ENCODE measurements around the gene CMKLR1. TPM values are rescaled to one million over a fixed set of nuclear protein-coding genes. Genes with fewer than 3 reads are reported as not detected.

Gene CMKLR1
- polyA plus RNA-seq, 1 experiment = 0.10 TPM

- DNase-seq (ENCODE audit: low read depth) = no peak
- H3K4me3 ChIP-seq (ENCODE audit: low read depth, low read length) = no peak overlapping the region
- no peak for TF ChIP-seq CTCF (IDR thresholded peaks at IDR 0.05; ENCODE audit: insufficient read depth, low read depth, low read length)
- no peaks in the 10 kb centered on the region for H3K36me3 ChIP-seq (ENCODE audit: control insufficient read depth, insufficient read depth, low read length)
- ChIA-PET CTCF (no interaction called here), POLR2A (no interaction called here)
- no peaks in the 10 kb centered on the region; the same call in 1 of the 2 replicates for H3K27me3 ChIP-seq (ENCODE audit: control insufficient read depth, insufficient read depth, low read length)
These were observed 92.0 kb downstream of the CMKLR1 start for GRCh38 chr12:108247130-108247529.

GRCh38 chr12:108241986-108242703 lies 97.0 kb downstream of the CMKLR1 start:
- H3K36me3 ChIP-seq (ENCODE audit: control insufficient read depth, insufficient read depth, low read length) = no peaks in the 10 kb centered on the region
- no peak for TF ChIP-seq CTCF (IDR thresholded peaks at IDR 0.05; ENCODE audit: insufficient read depth, low read depth, low read length)
- no peak overlapping the region for H3K4me3 ChIP-seq (ENCODE audit: low read depth, low read length)
- no peaks in the 10 kb centered on the region; the same call in 1 of the 2 replicates for H3K27me3 ChIP-seq (ENCODE audit: control insufficient read depth, insufficient read depth, low read length)
- POLR2A ChIA-PET = no interaction called here
- CTCF ChIA-PET = no interaction called here
- no peak for DNase-seq (ENCODE audit: low read depth)

GRCh38 chr12:108240928-108241327 lies 98.2 kb downstream of the CMKLR1 start:
- Histone ChIP-seq H3K4me3 (ENCODE audit: low read depth, low read length) (no peak overlapping the region), H3K36me3 (ENCODE audit: control insufficient read depth, insufficient read depth, low read length) (no peaks in the 10 kb centered on the region), H3K27me3 (ENCODE audit: control insufficient read depth, insufficient read depth, low read length) (no peaks in the 10 kb centered on the region; the same call in 1 of the 2 replicates)
- ChIA-PET POLR2A (no interaction called here), CTCF (no interaction called here)
- TF ChIP-seq CTCF (IDR thresholded peaks at IDR 0.05; ENCODE audit: insufficient read depth, low read depth, low read length) = no peak
- no peak for DNase-seq (ENCODE audit: low read depth)

- no peak for TF ChIP-seq CTCF (IDR thresholded peaks at IDR 0.05; ENCODE audit: insufficient read depth, low read depth, low read length)
- no peak overlapping the region for H3K4me3 ChIP-seq (ENCODE audit: low read depth, low read length)
- no peaks in the 10 kb centered on the region; the same call in 1 of the 2 replicates for H3K27me3 ChIP-seq (ENCODE audit: control insufficient read depth, insufficient read depth, low read length)
- no peaks in the 10 kb centered on the region for H3K36me3 ChIP-seq (ENCODE audit: control insufficient read depth, insufficient read depth, low read length)
- POLR2A ChIA-PET = no interaction called here
- CTCF ChIA-PET = no interaction called here
- DNase-seq (ENCODE audit: low read depth) = no peak
These were observed 98.9 kb downstream of the CMKLR1 start for GRCh38 chr12:108240027-108240785.

- TF ChIP-seq CTCF (IDR thresholded peaks at IDR 0.05; ENCODE audit: insufficient read depth, low read depth, low read length) = no peak
- H3K27me3 ChIP-seq (ENCODE audit: control insufficient read depth, insufficient read depth, low read length) = no peaks in the 10 kb centered on the region; the same call in 1 of the 2 replicates
- H3K4me3 ChIP-seq (ENCODE audit: low read depth, low read length) = no peak overlapping the region
- POLR2A ChIA-PET = no interaction called here
- no peaks in the 10 kb centered on the region for H3K36me3 ChIP-seq (ENCODE audit: control insufficient read depth, insufficient read depth, low read length)
- DNase-seq (ENCODE audit: low read depth) = no peak
- CTCF ChIA-PET = no interaction called here
These were observed 99.7 kb downstream of the CMKLR1 start for GRCh38 chr12:108239378-108239777.
